PC-3 (cell line): Measurements from ENCODE around the gene SPTSSB. TPM values are rescaled to one million over a fixed set of nuclear protein-coding genes. Genes with fewer than 3 reads are reported as not detected.

ENCODE experiments used
- ATAC-seq: fragments of 200-7000 bp; cut with Tn5 transposase; 2 replicates; pipeline ENCODE4 v1.9.1; 2020; ENCODE audit warnings: mild to moderate bottlenecking, moderate library complexity
- BruUV-seq: library from RNA; stranded (reverse); fragments of 400-500 nt; replicated peaks from 2 replicates; lab custom pipeline; 2021; lab: Mats Ljungman, UMichigan
- CTCF ChIA-PET: fragments of 300-600 bp; sonication (Branson Sonifier 250); formaldehyde crosslinking; loops from one replicate; lab custom pipeline; 2022; ENCODE audit warnings: antibody characterized with exemption; lab: Charles Lee
- POLR2A ChIA-PET: fragments of 300-600 bp; sonication (Branson Sonifier 250); formaldehyde crosslinking; loops from one replicate; lab custom pipeline; 2022; ENCODE audit warnings: antibody characterized with exemption; ENCODE audit not compliant: unreplicated experiment; lab: Charles Lee
- DNase-seq: peaks from one replicate; pipeline ENCODE4 v3.0.0-alpha.2; 2015
- H2AFZ ChIP-seq: fragments of 300-600 bp; sonication (generic); 2 replicates; pipeline ENCODE4 v1.6.0; 2016; ENCODE audit warnings: antibody characterized with exemption, low read length
- H3F3A ChIP-seq: fragments of 300-600 bp; sonication (generic); one replicate; pipeline ENCODE4 v1.6.0; 2017; ENCODE audit warnings: antibody characterized with exemption, low read length, control low read depth, mild to moderate bottlenecking; ENCODE audit not compliant: unreplicated experiment
- H3K27ac ChIP-seq: fragments of 300-600 bp; sonication (generic); 2 replicates; pipeline ENCODE4 v1.5.1; 2016; ENCODE audit warnings: mild to moderate bottlenecking, low read length
- H3K27me3 ChIP-seq: fragments of 300-600 bp; sonication (generic); 2 replicates; pipeline ENCODE4 v1.6.1; 2016; ENCODE audit warnings: low read length, mixed read lengths
- H3K36me3 ChIP-seq: fragments of 300-600 bp; sonication (generic); 2 replicates; pipeline ENCODE4 v1.6.1; 2016; ENCODE audit warnings: low read depth, mixed run types, low read length, mixed read lengths
- H3K4me1 ChIP-seq: fragments of 300-600 bp; sonication (generic); 2 replicates; pipeline ENCODE4 v1.5.1; 2016; ENCODE audit warnings: low read length; ENCODE audit not compliant: insufficient read depth
- H3K4me2 ChIP-seq: fragments of 300-600 bp; sonication (generic); 2 replicates; pipeline ENCODE4 v1.6.0; 2016; ENCODE audit warnings: low read length
- H3K4me3 ChIP-seq: fragments of 300-600 bp; sonication (generic); 2 replicates; pipeline ENCODE4 v1.5.1; 2016; ENCODE audit warnings: mild to moderate bottlenecking, low read length, mixed read lengths
- H3K79me2 ChIP-seq: fragments of 300-600 bp; sonication (generic); 2 replicates; pipeline ENCODE4 v1.6.1; 2017; ENCODE audit warnings: low read length, mixed read lengths
- H3K9ac ChIP-seq: fragments of 300-600 bp; sonication (generic); 2 replicates; pipeline ENCODE4 v1.6.0; 2016; ENCODE audit warnings: mild to moderate bottlenecking, low read length
- H3K9me2 ChIP-seq: fragments of 300-600 bp; sonication (generic); replicated peaks from 2 replicates; pipeline ENCODE4 v1.6.1; 2016; ENCODE audit warnings: mixed run types, low read length, mixed read lengths
- H3K9me3 ChIP-seq: fragments of 300-600 bp; sonication (generic); 2 replicates; pipeline ENCODE4 v1.6.1; 2016; ENCODE audit warnings: low read length, mixed read lengths
- H4K20me1 ChIP-seq: fragments of 300-600 bp; sonication (generic); 2 replicates; pipeline ENCODE4 v1.6.1; 2016; ENCODE audit warnings: low read length, mixed read lengths
- EZH2 ChIP-seq: fragments of 300-600 bp; sonication (generic); IDR thresholded peaks from one replicate; pipeline ENCODE4 v1.6.1; 2017; ENCODE audit warnings: antibody characterized with exemption, mild to moderate bottlenecking, low read length; ENCODE audit not compliant: unreplicated experiment
- EZH2phosphoT487 ChIP-seq: fragments of 300-600 bp; sonication (generic); IDR thresholded peaks from 2 replicates; pipeline ENCODE4 v1.6.1; 2018; ENCODE audit warnings: mild to moderate bottlenecking, antibody characterized with exemption, low read length, borderline replicate concordance
- intact Hi-C: fragments of 100-400 bp; cut with micrococcal nuclease; formaldehyde crosslinking; loops from 2 replicates; pipeline ENCODE4 v1.9.0; 2023
- total RNA-seq: library from RNA; depleted of rRNA; stranded (reverse); fragments of >200 nt; gene quantifications from 2 replicates; pipeline ENCODE4 v1.2.3, GENCODE V29; 2014
- TF ChIP-seq, protein P1 (sequence below): fragments of 300-600 bp; sonication (generic); conservative IDR thresholded peaks from 2 replicates; pipeline ENCODE4 v1.5.1; 2017; ENCODE audit warnings: antibody characterized with exemption, low read depth, mild to moderate bottlenecking, low read length

SPTSSB gene
- total RNA-seq, 1 experiment from 2014 or later: 78.0 TPM

DNA sequence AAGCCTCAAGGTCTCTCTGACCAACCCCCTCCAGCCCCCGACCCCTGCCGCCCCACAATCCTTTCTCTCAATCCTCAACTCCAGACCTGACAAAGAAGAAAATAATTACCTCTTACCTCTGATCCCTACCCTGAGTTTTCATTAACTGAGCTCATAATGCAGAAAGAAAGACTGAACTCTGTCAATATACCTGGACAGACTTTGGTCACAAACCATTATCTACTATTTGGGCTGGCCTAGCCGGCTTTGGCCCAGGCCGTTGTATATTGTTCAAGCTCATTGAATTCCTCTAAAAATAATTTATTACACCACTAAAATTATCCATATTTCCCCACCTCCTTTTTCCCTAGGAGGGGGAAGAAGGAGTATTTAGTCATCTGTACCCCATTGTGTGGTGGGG lies 29.3 kb upstream of the SPTSSB start:
- ChIA-PET POLR2A (no interaction called here), CTCF (no interaction called here)
- TF ChIP-seq EZH2 (no peak), EZH2phosphoT487 (no peak)
- TF ChIP-seq, protein P1, sequence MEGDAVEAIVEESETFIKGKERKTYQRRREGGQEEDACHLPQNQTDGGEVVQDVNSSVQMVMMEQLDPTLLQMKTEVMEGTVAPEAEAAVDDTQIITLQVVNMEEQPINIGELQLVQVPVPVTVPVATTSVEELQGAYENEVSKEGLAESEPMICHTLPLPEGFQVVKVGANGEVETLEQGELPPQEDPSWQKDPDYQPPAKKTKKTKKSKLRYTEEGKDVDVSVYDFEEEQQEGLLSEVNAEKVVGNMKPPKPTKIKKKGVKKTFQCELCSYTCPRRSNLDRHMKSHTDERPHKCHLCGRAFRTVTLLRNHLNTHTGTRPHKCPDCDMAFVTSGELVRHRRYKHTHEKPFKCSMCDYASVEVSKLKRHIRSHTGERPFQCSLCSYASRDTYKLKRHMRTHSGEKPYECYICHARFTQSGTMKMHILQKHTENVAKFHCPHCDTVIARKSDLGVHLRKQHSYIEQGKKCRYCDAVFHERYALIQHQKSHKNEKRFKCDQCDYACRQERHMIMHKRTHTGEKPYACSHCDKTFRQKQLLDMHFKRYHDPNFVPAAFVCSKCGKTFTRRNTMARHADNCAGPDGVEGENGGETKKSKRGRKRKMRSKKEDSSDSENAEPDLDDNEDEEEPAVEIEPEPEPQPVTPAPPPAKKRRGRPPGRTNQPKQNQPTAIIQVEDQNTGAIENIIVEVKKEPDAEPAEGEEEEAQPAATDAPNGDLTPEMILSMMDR: no peak
- Histone ChIP-seq H2AFZ (no peak overlapping the region), H3K4me2 (no peak overlapping the region), H3K9me3 (no peaks in the 10 kb centered on the region), H3K27me3 (no peaks in the 10 kb centered on the region), H3K4me3 (no peak overlapping the region), H3K4me1 (peaks cover 8% of the 10 kb centered on the region), H3K9ac (no peak overlapping the region), H3F3A (no peaks in the 10 kb centered on the region), H3K79me2 (no peaks in the 10 kb centered on the region), H3K36me3 (no peaks in the 10 kb centered on the region), H3K9me2 (no peaks in the 10 kb centered on the region), H4K20me1 (no peaks in the 10 kb centered on the region), H3K27ac (no peak overlapping the region)
- no TSS peak for BruUV-seq
- intact Hi-C loops: no loop called here
- ATAC-seq (no peak), DNase-seq (no peak)

DNA sequence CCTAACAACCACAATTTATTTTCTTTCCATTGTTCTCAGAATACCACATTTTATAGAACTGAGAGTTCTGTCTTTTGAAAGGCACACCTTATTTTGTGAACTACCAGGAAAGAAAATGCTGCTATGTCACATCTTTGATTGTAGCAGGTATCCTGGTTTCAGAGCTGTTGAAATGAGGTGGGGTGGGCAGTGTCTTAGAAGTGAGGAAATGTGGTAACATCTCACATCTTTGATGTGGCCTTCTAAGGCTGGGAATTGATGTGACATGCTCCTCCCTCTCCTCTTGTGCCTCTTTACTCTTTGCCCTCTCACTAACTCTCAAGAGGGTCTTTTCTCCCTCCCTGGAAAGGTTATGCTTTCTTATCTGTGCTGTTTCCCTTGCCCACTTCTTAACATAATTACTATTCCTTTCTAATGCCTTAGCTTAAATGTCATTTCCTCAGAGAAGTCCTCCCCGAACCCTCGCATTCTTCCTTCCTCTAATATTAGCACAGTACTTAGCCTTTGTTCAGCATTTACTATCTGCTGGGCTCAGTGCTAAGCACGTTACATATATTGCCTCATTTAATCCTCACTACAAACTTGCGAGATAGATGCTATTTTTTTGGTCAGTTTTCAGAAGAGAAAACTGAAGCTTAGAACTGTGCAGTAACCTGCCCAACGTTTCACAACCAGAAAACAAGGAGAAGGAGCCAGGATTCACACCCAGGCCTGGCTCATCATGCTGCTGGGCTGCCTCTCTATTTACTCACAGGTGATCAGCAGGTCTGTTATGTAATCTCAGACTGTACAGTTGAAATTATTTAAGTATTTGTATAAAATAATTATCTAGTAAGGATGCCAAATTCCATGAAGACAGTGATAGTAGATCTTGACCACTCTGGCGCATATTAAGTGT lies 24.0 kb upstream of the SPTSSB start:
- ChIA-PET CTCF (no interaction called here), POLR2A (no interaction called here)
- Histone ChIP-seq H2AFZ (no peak overlapping the region), H4K20me1 (no peaks in the 10 kb centered on the region), H3K4me2 (no peak overlapping the region), H3K4me3 (no peak overlapping the region), H3K27me3 (no peaks in the 10 kb centered on the region), H3K9me2 (no peaks in the 10 kb centered on the region), H3K36me3 (no peaks in the 10 kb centered on the region), H3K9ac (no peak overlapping the region), H3K9me3 (no peaks in the 10 kb centered on the region), H3F3A (no peaks in the 10 kb centered on the region), H3K4me1 (no peaks in the 10 kb centered on the region), H3K27ac (no peak overlapping the region), H3K79me2 (no peaks in the 10 kb centered on the region)
- no TSS peak for BruUV-seq
- ATAC-seq: no peak
- no peak for DNase-seq
- TF ChIP-seq, protein P1: no peak
- no peak for TF ChIP-seq EZH2
- intact Hi-C loops: no loop called here

DNA sequence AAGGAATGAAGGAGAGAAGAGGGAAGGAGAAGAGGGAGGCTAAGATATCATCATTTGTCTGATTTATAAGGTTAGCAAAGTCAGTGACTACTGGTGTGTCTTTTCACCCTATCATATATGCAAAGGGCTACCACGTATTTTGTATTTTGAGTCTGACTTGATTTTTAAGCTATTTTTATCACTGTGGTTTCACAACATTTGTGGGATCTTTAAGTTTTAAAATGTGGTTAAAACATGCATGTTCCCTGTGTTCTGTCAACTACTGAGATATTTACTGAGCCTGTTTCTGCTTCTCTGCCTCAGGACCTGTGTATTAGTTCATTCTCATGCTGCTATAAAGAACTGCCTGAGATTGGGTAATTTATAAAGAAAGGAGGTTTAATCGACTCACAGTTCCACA lies 22.5 kb upstream of the SPTSSB start:
- CTCF ChIA-PET: no interaction called here

More for the DNA sequence above, 22.5 kb upstream of the SPTSSB start:
- H3K4me2 ChIP-seq: no peak overlapping the region
- TF ChIP-seq, protein P1: no peak
- TF ChIP-seq EZH2phosphoT487 (no peak), EZH2 (no peak)
- no peaks in the 10 kb centered on the region for H3F3A ChIP-seq
- intact Hi-C loops: no loop called here
- H3K9me3 ChIP-seq: no peaks in the 10 kb centered on the region
- no peaks in the 10 kb centered on the region for H3K27me3 ChIP-seq
- H3K9me2 ChIP-seq: no peaks in the 10 kb centered on the region
- ATAC-seq: no peak
- no peak overlapping the region for H3K27ac ChIP-seq
- POLR2A ChIA-PET: interaction anchor here (0.7 kb wide), 1 partner anchor 43 kb away, joined by 4 read pairs; no protein-coding TSS in a partner anchor
- no peaks in the 10 kb centered on the region for H3K79me2 ChIP-seq
- no peak overlapping the region for H2AFZ ChIP-seq
- H4K20me1 ChIP-seq: no peaks in the 10 kb centered on the region
- peaks cover 7% of the 10 kb centered on the region for H3K4me1 ChIP-seq
- BruUV-seq: no TSS peak
- H3K36me3 ChIP-seq: no peaks in the 10 kb centered on the region
- DNase-seq: no peak
- no peak overlapping the region for H3K4me3 ChIP-seq
- no peak overlapping the region for H3K9ac ChIP-seq
